ENCODE results near the gene SCRN1. TPM values are rescaled to one million over a fixed set of nuclear protein-coding genes. Genes with fewer than 3 reads are reported as not detected.

SCRN1 gene
- total and polyA plus RNA-seq, 2 of the 4 experiments (the other 2 are of a cell fraction), result 57.1 to 124 TPM

DNA sequence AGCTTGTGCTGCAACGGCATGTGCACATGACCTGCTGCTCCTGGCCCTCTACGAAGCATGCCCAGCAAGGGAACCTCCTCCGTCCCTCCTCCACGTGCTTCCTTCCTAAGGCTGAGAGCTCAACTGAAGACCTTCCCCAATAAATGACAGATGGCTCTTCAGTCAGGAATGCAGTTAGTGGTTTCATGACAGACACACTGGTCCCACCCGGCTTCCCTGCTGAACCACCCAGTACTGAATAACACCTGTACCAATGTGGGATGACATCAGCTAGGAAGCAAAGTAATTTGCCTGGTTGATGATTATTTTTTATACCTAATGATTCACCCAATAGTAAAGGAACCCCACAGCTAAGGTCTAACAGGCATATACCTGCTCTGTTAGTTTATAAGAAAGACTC is 69.1 kb downstream of the SCRN1 start:
- Histone ChIP-seq H3K56ac (ENCODE audit: extremely low read depth, insufficient read depth, low read length) (no peak overlapping the region), H3K4ac (ENCODE audit: low read depth, low read length) (no peak overlapping the region), H2BK5ac (ENCODE audit: low read depth, low read length, poor library complexity, severe bottlenecking) (no peak overlapping the region), H4K5ac (ENCODE audit: low read depth, low read length) (no peak overlapping the region), H3K18ac (ENCODE audit: low read depth, low read length) (no peak overlapping the region), H2BK20ac (ENCODE audit: low read depth, low read length) (no peak overlapping the region), H3K27ac (ENCODE audit: insufficient read depth, low read length) (no peak overlapping the region), H2AK9ac (replicated peaks; ENCODE audit: low read depth, low read length, poor library complexity) (no peak overlapping the region), H3K23ac (ENCODE audit: low read depth, low read length) (no peak overlapping the region), H3K4me2 (ENCODE audit: low read depth, low read length) (no peak overlapping the region), H3K4me3 (ENCODE audit: insufficient read depth, low read depth, low read length) (no peak overlapping the region), H3K79me1 (ENCODE audit: low read depth in 1 of 2, low read length in 2 of 2) (peaks cover 3 to 6% of the 10 kb centered on the region in 2 experiments; a peak in 2 of 4 replicates), H4K91ac (ENCODE audit: insufficient read depth, low read depth, low read length) (no peak overlapping the region), H2AFZ (replicated peaks; ENCODE audit: low read length, poor library complexity) (no peak overlapping the region), H3K14ac (replicated peaks; ENCODE audit: low read depth, low read length) (no peak overlapping the region), H3K9me3 (ENCODE audit: control insufficient read depth, insufficient read depth, low read length) (no peaks in the 10 kb centered on the region), H2BK15ac (ENCODE audit: low read depth, low read length) (no peak overlapping the region), H4K20me1 (ENCODE audit: insufficient read depth, low read length) (peaks cover 5% of the 10 kb centered on the region; the same call in 1 of the 2 replicates), H3K4me1 (ENCODE audit: control insufficient read depth, insufficient read depth, low read length) (no peaks in the 10 kb centered on the region), H3K9ac (ENCODE audit: low read depth, low read length) (no peak overlapping the region), H4K8ac (ENCODE audit: low read depth in 2 of 2, low read length in 2 of 2) (no peak overlapping the region), H3K36me3 (ENCODE audit: control insufficient read depth, insufficient read depth, low read length) (peaks cover 37% of the 10 kb centered on the region), H2BK120ac (ENCODE audit: low read depth, low read length) (no peak overlapping the region), H2AK5ac (ENCODE audit: low read depth, low read length) (no peak overlapping the region), H3K9me1 (ENCODE audit: insufficient read depth, low read length) (no peaks in the 10 kb centered on the region), H3K27me3 (ENCODE audit: control insufficient read depth, insufficient read depth, low read length) (no peaks in the 10 kb centered on the region)
- ChIA-PET CTCF (interaction anchor here (0.6 to 1.8 kb wide), 4 partner anchors 9 to 353 kb away, joined by 3 to 6 read pairs (median 4); no protein-coding TSS in a partner anchor), POLR2A (ENCODE audit: unreplicated experiment) (no interaction called here)
- intact Hi-C loops (cut with micrococcal nuclease), result loop anchor here (2.0 to 5.0 kb wide), 2 partner anchors 172 to 283 kb away; no protein-coding TSS in a partner anchor
- ATAC-seq (ENCODE audit: low read depth) (no peak), DNase-seq (no peak)
- BruUV-seq (replicated peaks), result no TSS peak
- 100% methylated on average over 1 of the region's 5 CpGs; no CpG with 5 or more reads in 1 of the 2 experiments for WGBS, 2 experiments (ENCODE audit: extremely low coverage in 2 of 2, insufficient read length in 1 of 2)
- dilution Hi-C loops (cut with HindIII; ENCODE audit: low sequenced_read_pairs, unreplicated experiment), result no loop called here
- in situ Hi-C loops (cut with MboI; ENCODE audit: low sequenced_read_pairs), result no loop called here
- TF ChIP-seq BHLHE40 (IDR thresholded peaks at IDR 0.05; ENCODE audit: low read depth, low read length), result no peak
- TF ChIP-seq RAD21 (IDR thresholded peaks at IDR 0.05; ENCODE audit: low read length), result no peak
- no peak for TF ChIP-seq RFX5 (IDR thresholded peaks at IDR 0.05; ENCODE audit: low read depth, low read length)
- TF ChIP-seq CEBPB (IDR thresholded peaks at IDR 0.05; ENCODE audit: low read depth, low read length), result no peak
- no peak for TF ChIP-seq CHD1 (IDR thresholded peaks at IDR 0.05; ENCODE audit: low read depth, low read length)
- TF ChIP-seq FOS (IDR thresholded peaks at IDR 0.05; ENCODE audit: low read depth, low read length), result no peak
- TF ChIP-seq, protein P1, sequence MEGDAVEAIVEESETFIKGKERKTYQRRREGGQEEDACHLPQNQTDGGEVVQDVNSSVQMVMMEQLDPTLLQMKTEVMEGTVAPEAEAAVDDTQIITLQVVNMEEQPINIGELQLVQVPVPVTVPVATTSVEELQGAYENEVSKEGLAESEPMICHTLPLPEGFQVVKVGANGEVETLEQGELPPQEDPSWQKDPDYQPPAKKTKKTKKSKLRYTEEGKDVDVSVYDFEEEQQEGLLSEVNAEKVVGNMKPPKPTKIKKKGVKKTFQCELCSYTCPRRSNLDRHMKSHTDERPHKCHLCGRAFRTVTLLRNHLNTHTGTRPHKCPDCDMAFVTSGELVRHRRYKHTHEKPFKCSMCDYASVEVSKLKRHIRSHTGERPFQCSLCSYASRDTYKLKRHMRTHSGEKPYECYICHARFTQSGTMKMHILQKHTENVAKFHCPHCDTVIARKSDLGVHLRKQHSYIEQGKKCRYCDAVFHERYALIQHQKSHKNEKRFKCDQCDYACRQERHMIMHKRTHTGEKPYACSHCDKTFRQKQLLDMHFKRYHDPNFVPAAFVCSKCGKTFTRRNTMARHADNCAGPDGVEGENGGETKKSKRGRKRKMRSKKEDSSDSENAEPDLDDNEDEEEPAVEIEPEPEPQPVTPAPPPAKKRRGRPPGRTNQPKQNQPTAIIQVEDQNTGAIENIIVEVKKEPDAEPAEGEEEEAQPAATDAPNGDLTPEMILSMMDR (conservative IDR thresholded peaks at IDR 0.05; ENCODE audit: low read depth, low read length), result no peak
- TF ChIP-seq MXI1 (IDR thresholded peaks at IDR 0.05; ENCODE audit: borderline replicate concordance, low read depth, low read length), result no peak
- no peak for TF ChIP-seq NFE2L2 (IDR thresholded peaks at IDR 0.05; ENCODE audit: low read depth, low read length)
- no peak for TF ChIP-seq POLR2A (IDR thresholded peaks at IDR 0.05; ENCODE audit: low read depth, low read length)
- no peak for TF ChIP-seq MAFK (IDR thresholded peaks at IDR 0.05; ENCODE audit: low read depth, low read length)
- no peak for TF ChIP-seq SMC3 (IDR thresholded peaks at IDR 0.05; ENCODE audit: low read depth, low read length)

Measured in IMR-90 (cell line).